NCI-H1105 treated with DMSO at 0.1 percent for 48 hours (cell line): ENCODE results near the gene NHS.
A peak's percentile ranks its signal among the peaks of the same experiment; 100 is the strongest.

Experiments
- DNase-seq: peaks from one replicate; lab custom pipeline; 2025; lab: John Stamatoyannopoulos, UW

NHS gene

GRCh38 chrX:17374619-17375366 is at the start of gene NHS:
TSS of gene NHS (plus strand) at chrX:17375200. CDS start at chrX:17375758, 558 bp downstream.
- peak; percentile 65 for DNase-seq

- no peak for DNase-seq
Observed at GRCh38 chrX:17328837-17329236, 46.2 kb upstream of the NHS start.

- no peak for DNase-seq
Observed at GRCh38 chrX:17336377-17336776, 38.6 kb upstream of the NHS start.

GRCh38 chrX:17355976-17356375 is 19.0 kb upstream of the NHS start:
- DNase-seq: no peak

GRCh38 chrX:17359500-17359899 is 15.5 kb upstream of the NHS start:
- DNase-seq: no peak

- no peak for DNase-seq
Observed at GRCh38 chrX:17361620-17362019, 13.4 kb upstream of the NHS start.

- no peak for DNase-seq
Observed at GRCh38 chrX:17368002-17368401, 7.0 kb upstream of the NHS start.

GRCh38 chrX:17369309-17369708 is 5.7 kb upstream of the NHS start:
- no peak for DNase-seq

- no peak for DNase-seq
Observed at GRCh38 chrX:17370191-17370590, 4.8 kb upstream of the NHS start.

- DNase-seq: no peak
Observed at GRCh38 chrX:17372052-17372451, 2.9 kb upstream of the NHS start.

GRCh38 chrX:17373337-17373736 is 1.7 kb upstream of the NHS start:
- DNase-seq: no peak

- peak; percentile 23 for DNase-seq
Observed at GRCh38 chrX:17375367-17375636, 302 bp downstream of the NHS start.

GRCh38 chrX:17375637-17376430 is 834 bp downstream of the NHS start:
- peak; percentile 15 for DNase-seq

- DNase-seq: peak; percentile 23
Observed at GRCh38 chrX:17376431-17377077, 1.6 kb downstream of the NHS start.

- DNase-seq: peak; percentile 63
Observed at GRCh38 chrX:17377091-17377717, 2.2 kb downstream of the NHS start.

GRCh38 chrX:17377795-17378194 is 2.8 kb downstream of the NHS start:
- DNase-seq: no peak

GRCh38 chrX:17380221-17380620 is 5.2 kb downstream of the NHS start:
- DNase-seq: no peak

- no peak for DNase-seq
Observed at GRCh38 chrX:17390419-17390850, 15.4 kb downstream of the NHS start.

GRCh38 chrX:17395154-17395553 is 20.2 kb downstream of the NHS start:
- no peak for DNase-seq

- no peak for DNase-seq
Observed at GRCh38 chrX:17397074-17397473, 22.1 kb downstream of the NHS start.

GRCh38 chrX:17403189-17403691 is 28.2 kb downstream of the NHS start:
- no peak for DNase-seq

- no peak for DNase-seq
Observed at GRCh38 chrX:17403972-17404371, 29.0 kb downstream of the NHS start.
